Stimulated activated CD8-positive, alpha-beta memory T cell treated with anti-CD3 and anti-CD28 coated beads, Interleukin-7, amount 100 ng/mL, for 48 hours (primary cell): Measurements from ENCODE around the gene HHATL.
"Not testable (repeated sequence)": the region's sequence is repeated elsewhere in the genome, so short reads cannot be mapped to it uniquely, and the experiment has no call there.

Source experiments
- DNase-seq, 2 donors: peaks; one replicate each; pipeline ENCODE4 v3.0.0-alpha.2; 2020; ENCODE audit warnings: low read depth in 1 of 2; ENCODE audit errors: extremely low read depth in 1 of 2

HHATL gene

DNA sequence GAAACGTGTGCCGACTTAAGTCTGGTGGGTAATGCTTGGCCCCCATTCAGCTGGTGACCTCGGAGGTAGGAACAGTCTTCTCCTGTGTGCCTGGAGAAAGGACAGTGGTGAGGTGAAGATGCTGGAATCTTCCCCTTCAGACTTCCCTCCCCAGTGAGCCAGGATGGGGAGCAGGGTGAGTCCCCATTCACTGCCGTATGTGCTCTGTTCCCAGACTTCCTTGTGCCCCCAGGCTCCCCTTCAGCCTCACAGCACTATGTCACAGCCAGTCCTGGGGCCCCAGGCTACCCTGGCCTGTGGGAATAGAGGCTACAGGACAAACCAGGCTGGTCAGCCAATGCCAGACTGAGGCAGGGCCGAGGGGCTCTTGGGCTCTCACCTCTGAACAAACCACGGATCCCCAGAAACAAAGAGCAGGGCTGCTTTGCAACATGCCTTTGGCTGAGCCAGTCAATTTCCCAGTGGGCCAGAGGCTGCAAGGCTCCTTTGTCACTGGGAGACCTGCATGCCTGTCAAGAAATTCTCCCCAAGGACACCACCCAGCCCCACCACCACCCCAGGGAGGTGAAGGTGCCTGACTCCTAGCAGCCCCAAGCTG lies 31.8 kb upstream of the HHATL start:
- no peak for DNase-seq

DNA sequence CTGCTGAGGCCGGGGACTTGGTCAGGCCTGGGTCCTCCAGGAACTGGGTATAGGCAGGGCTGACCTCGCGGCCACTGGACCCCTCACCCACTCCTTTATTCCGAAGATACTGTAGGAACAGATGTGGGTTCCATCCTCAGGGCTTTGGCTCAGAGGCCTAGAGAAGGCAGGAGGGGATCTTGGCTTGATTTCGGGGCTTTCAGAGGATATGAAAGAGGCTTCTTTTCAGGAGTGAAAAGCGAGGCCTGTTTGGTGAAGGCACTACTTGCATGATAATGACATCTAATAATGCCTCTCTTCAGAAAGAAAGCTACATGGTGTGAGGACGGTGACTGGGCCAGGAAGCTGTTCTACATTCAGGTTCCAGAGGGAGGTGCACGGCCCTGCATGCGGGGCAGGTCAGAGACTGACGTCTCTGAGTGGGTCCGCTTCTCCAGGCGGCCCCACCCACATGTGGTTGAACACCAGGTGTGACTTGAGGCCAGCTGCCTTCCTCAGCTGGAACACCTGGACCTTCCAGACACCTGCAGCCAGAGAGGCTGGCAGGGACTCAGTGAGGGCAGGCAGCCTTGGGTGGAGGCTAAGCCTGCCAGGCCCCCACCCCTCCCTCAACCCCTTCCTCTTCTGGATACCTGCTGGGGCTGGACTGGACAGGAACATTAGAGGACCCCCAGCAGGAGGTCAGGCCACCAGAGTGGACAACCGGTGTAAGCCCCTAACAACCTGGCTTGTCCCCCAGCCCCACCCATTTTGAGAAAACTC lies 31.1 kb upstream of the HHATL start:
- DNase-seq = no peak

DNA sequence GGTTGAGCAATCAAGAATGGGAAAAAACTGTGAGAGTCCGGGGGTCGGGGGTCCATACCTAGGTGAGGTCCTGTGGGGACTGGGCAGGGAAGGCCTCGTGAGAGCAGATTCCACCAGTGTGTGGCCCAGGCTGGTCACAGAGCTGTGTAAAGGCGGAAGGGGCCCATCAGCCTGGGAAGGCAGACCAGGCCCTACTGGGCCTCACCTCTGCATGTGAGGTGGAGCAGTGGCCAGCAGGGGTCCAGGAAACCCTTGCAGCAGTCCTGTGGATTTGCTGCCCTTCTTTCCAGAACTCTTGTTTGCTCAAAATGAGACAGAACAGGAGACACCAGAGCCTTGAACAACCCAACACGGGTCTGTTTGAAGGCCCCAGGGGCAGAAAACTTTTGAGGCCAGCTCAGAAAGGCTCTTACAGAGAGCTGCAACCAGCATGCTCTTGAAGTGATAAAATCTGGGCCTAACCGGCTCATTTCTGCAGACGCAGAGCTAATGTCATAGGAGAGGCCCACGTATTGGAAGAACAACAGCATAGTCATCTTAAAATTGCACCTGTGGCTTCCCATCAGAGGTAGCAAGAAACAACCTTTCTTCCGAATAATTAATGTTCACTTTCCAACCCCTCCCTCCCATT lies 30.3 kb upstream of the HHATL start:
- DNase-seq = no peak

DNA sequence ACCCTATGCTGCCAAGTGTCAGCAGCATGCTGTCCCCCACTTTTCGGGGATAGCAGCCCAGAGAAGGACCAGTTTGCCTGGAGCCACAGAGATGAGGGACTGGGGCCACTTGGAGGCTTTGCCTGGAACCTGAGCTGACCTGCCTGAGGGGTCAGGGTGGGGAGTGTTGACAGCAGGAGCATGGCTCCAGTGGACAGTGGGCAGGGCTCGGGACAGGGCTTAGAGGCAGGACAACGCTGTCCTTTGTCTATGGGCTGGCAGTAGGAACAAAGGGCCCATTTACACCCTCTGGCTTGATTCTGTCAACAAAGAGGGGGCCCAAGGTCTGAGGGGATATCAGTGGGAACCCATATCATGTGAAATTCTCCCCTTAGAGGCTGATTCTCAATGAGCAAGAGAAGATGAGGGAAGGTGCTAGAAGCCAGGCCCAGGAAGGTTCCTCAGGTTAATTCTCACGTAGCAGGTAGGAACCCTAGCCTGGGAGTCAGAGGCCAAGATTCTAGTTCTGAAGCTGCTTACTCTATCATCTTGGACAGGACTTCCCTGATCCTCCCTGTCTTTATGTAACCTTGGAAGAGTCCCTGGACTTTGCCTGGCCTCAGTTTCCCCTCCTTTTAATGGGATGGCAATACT lies 29.7 kb upstream of the HHATL start:
- no peak for DNase-seq

DNA sequence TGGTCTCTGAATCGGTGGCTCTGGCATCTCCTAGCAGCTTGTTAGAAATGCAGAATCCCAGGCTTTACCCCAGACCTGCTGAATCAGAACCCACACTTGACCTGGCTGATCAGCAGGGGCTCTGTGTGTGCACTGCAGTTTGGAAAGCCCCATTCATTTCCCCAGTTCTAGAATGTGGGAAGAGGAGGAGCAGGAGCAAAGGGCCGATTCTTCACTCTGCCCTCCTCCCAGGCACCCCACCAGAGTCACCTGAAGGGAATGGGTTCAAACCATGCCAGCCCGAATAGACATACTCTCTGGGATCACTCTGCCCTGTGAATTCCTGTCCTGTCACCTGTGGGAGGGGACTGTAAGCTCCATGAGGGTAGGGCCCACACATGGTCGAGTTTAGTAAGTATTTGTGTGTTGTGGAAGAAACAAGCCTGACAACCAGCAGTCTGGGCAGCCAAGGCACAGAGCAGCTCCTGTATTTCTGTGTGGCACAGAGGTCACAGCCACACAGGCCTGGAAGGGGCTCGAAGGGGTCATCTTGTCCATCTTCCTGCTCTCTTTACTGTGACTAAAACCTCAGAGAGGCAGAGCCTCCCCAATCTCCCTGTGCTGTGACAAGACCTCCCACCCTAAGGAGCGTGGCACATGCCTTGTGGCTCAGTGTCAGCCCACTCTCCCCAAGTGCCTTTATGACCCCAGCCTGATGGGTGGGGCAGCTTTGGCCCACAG lies 29.0 kb upstream of the HHATL start:
- no peak for DNase-seq

DNA sequence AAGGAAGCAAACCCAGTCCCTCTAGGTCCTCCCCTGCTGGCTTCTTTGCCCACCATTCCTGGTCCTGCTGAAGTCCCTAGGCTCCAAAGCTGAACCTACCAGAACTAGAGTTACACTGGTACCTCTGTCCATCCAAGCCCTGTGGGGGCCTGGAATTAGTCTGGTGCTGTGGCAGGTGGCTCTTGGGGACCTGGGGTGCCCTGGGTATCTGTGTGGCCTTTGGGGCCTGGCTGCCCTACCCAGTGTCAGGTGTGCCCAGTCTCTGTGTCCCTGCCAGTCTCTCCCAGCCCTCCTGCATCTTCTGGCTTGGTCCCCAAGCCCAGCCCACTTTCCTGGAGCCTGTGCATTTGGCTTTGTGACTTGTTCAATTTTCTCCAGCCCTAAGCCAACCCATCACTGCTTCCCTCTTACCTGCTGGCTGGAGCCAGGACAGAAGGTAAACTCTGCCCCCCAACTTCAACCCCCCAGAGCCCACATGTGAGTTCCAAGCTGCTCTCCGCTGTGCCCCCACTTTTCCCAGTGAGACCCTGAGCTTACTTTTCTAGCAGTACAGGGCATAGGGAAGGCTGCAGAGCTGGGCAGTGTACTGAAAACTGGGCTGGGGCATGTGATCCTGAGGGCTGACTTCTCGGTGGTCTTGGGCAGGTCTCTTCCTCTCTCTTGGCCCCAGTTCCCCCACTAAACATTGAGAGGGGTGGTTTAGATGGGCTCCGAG lies 28.3 kb upstream of the HHATL start:
- no peak for DNase-seq

DNA sequence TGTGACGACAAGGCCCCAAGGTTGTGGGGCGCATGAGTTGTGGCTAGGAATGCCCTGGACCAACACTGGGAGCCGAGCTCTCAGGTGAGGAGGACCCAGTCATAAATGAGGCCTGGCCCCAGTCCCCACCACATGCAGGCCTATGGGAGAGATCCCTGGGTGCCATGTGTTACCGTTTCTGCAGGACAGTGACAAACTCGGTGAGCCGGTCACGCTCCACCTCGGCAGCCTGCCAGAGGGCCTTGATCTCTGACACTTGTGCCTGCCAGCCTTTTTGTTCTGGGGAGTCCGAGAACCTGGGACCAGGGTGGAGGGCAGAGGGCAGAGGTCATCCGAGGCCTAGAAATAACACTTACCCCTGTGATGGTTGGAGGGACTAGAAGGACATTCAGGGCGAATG lies 27.7 kb upstream of the HHATL start:
- no peak for DNase-seq

DNA sequence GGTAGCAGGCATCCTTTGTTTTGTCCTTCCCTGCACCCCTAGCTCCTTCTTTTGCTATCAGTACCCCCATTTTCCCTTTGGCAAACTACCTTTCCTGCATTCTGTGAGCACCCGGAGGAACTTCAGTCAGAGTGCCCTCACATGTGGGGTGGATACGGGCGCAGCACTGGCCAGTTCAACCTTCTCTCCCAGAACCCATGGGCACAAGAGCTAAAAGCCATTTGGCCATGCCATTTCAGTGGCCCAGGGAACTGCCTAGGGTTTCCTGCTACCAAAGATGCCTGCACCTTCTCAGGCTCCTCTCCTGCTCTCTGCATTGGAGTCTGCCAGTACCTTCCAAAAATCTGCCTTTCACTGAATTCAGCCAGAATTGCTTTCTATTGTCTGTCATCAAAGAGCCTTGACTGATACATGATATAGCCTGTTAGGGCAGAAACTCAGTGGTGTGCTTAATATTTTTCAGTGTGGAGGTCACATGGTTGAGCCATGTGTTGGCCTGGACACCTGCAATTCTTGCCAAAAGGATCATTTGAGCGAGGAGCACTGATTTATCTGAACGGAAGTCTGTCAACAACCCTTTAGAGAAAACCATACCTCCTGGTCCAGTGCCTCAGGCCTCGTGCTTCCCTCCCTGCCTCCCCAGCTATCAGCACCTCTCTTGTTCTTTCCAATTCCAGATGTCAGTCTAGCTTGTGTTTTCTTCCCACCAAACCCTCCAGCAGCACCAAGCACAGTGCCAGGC lies 27.0 kb upstream of the HHATL start:
- DNase-seq = no peak

DNA sequence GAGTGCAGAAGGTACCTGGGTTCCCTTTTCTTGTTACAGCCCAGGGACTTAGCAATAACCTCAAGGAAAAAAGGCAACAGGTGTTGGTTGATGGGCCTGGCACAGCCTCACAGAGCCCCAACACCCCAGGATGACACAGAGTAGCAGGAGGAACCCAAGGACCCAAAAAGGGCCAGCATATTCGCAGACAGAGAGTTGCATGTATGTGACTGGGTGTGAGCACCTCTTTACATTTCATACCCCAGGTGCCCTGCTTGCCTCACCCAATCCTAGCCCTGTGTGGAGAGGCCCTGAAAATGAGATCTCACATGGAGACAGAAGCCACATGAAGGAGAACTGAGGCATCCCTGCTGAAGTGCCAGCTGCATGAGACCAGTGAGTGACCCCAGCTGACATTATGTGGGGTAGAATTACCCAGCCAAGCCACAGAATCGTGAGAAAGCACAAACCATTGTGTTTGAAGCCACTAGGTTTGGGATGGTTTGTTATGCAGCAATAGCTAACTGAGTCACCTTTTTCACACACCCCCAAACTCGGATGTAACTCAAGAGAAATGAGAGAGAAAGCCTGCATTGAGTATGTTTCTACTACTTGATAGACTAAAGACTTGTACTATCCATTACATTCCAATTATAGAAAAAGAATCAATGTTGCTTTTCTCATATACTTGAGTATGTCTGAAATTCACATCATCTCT lies 26.2 kb upstream of the HHATL start:
- no peak for DNase-seq

DNA sequence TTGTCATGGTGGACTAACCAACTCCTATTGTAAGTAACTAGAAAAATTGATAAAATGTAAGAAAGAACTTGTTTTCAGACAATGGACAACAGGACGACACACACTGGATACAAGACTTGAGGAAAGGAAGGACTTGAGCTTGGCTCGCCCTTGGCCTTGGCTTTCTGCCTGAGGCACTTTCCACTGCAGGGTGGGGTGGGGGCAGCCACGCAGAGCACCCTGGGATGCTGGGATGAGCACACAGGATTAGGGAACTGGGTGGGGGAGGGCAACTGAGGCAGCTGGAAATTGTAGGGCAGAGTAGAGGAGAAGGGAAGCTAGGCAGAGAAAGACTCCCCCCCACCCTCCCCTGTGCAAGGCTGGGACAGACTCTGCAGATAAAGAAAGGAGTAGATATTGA lies 25.5 kb upstream of the HHATL start:
- no peak for DNase-seq

DNA sequence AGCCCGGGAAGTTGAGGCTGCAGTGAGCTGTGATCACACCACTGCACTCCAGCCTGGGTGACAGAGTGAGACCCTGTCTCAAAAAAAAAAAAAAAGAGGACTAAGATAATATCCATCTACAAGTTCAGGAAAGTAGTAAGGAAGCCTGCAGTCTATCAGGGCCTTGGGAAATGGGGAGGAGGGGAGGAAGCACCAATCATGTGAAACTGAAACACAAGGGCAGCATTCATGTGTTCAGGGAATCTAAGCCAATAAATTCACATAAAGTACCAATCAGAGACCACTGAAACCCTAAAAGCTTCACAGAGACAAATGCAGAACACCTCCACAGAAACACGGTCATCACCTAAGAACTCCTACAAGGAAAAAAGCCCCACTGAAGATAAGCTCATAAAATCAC lies 22.9 kb upstream of the HHATL start:
- no peak for DNase-seq

DNA sequence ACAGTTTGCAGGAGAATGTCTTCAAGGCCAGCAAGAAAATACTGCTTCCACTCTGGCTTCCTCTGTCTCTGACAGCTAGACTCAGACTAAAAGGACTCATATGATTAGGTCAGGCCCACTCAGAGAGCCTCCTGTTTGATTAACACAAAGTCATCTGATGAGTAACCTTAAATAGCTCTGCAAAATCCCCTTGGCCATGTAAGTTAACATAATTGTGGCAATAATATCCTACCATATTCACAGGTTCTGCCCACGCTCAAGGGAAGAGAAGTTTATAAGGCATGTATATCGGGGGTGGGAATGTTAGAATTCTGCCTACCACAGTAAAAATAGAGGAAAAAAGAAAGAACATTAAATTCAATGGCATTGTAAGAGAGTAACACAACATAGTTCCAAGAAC lies 20.6 kb upstream of the HHATL start:
- no peak for DNase-seq

DNA sequence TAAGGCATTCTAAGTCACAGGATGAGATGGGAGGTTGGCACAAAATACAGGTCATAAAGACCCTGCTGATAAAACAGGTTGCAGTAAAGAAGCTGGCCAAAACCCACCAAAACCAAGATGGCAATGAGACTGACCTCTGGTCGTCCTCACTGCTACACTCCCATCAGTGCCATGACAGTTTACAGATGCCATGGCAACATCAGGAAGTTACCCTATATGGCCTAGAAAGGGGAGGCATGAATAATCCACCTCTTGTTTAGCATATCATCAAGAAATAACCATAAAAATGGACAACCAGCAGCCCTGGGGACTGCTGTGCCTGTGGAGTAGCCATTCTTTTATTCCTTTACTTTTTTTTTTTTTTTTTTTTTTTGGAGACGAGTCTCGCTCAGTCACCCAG lies 19.8 kb upstream of the HHATL start:
- DNase-seq = not testable (repeated sequence)

DNA sequence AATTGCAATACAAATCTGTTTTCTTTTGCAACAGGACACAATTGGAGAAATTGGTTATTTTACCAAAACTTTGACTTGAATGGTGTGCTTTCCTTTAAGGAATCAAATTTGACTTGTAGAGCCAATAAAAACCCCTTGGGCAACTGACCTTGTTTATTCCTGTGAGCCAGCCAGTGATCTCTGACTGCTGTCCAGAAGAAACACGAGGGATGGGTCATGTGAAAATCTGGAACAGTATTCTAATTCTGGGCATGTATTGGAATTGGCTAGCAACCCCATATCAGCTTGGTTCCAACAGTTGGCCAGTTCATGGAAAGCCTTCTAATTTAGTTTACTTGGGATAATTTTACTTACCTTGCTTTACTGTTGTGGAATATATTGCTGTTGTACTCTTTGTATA lies 19.1 kb upstream of the HHATL start:
- DNase-seq = no peak

DNA sequence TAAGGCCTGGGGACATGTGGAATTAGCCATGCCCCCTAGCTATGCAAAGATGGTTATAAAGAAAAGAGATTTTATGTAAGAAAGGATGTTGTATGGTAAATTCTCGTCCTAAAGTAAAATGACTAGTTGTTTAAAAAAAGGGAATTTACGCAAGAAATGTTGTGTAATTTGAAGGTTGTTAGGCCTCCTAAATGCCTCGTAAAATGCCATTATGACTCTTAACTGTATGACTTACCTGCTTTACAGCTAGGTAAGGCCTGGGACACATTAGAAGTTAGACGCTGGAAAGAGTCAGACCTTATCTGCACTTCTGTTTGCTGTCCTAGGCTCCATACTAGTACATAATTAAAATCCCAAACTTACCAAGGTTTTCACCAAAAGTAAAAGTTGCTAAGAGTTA lies 17.5 kb upstream of the HHATL start:
- DNase-seq = no peak

DNA sequence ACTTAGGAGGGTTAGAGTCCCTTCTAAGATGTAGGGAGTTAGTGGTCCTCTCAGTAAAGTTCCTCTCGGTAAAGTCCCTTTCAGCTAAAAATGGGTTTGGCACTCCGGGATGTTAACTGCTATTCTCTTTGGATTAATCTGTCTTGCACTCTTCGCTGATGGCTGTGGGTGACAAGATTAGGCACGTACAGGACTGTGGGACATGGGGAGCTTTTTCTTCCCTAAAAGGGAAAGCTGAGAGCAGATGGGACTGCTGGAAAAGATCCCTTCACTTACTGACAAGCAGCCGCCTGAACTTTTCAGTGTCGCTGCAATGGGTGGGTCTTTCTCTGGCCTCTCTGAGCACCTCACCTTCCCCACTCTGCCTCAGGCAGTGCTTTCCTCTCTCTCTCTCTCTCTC lies 16.4 kb upstream of the HHATL start:
- no peak for DNase-seq

DNA sequence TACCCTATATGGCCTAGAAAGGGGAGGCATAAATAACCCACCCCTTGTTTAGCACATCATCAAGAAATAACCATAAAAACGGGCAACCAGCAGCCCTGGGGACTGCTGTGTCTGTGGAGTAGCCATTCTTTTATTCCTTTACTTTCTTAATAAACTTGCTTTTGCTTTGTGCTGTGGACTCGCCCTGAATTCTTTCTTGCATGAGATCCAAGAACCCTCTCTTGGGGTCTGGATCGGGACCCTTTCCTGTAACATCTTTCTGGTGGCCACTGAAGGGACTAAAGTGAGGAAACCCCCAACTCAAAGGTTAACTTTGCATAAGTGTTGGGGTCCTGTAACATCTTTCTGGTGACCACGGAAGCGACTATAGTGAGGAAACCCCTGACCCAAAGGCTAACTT lies 15.7 kb upstream of the HHATL start:
- no peak for DNase-seq

DNA sequence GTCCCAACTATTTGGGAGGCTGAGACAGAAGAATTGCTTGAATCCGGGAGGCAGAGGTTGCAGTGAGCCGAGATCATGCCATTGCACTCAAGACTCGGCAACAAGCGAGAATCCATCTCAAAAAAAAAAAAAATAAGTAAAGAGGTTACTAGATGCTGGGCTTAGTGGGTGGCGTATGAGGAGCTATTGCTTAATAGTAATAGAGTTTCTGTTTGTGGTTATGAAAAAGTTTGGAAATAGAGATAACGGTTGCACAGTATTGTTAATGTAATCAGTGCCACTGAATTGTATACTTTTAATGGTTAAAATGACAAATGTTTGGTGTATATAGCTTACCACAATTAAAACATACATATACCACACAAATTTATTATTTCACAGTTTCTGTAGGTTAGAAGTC lies 14.7 kb upstream of the HHATL start:
- no peak for DNase-seq

DNA sequence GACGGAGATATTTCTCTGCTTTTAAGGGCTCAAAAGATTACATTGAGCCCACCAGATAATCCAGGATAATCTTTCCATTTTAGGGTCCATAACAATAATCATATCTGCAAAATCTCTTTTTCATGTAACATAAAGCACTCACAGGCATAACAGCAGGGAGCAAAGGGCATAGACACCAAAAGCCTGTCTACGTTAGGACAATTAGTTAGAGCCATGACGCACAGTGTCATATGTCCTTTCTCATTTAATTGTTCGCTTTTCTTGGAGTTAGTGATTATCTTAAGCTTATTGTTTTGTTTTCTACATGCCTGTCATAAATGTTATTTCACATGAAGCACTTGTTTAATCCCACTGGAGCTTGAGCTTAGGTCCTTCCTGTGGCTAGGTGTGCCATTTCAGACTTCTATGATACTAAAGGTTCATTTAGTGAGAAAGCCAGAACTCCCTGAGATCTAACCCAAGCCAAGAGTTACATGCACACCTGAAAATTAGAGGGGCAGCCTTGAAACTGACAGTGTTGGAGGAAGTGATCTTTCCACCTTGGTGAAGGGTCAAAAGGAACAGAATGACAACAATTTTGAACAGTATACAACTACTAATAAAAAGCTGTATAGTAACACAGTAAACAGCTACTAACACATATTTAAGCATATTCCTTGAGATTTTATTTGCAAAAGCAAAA lies 11.7 kb upstream of the HHATL start:
- DNase-seq = no peak
